AG09319 (cell line): ENCODE measurements around the gene TIAM2.

Experiments
- DNase-seq: peaks from one replicate; pipeline ENCODE4 v3.0.0-alpha.2; 2010; ENCODE audit warnings: low read depth; ENCODE audit errors: extremely low read depth
- CTCF ChIP-seq: IDR thresholded peaks from 2 replicates; pipeline ENCODE4 v1.5.1; 2011; ENCODE audit warnings: low read depth, mild to moderate bottlenecking, inconsistent platforms, low read length, moderate library complexity

Gene TIAM2

GRCh38 chr6:155121294-155121693 lies 126.2 kb downstream of the TIAM2 start:
- TF ChIP-seq CTCF = no peak

GRCh38 chr6:155121699-155122098 lies 126.6 kb downstream of the TIAM2 start:
- DNase-seq = no peak
- TF ChIP-seq CTCF = no peak

More at GRCh38 chr6:155121294-155121693, 126.2 kb downstream of the TIAM2 start:
- DNase-seq = no peak

DNA sequence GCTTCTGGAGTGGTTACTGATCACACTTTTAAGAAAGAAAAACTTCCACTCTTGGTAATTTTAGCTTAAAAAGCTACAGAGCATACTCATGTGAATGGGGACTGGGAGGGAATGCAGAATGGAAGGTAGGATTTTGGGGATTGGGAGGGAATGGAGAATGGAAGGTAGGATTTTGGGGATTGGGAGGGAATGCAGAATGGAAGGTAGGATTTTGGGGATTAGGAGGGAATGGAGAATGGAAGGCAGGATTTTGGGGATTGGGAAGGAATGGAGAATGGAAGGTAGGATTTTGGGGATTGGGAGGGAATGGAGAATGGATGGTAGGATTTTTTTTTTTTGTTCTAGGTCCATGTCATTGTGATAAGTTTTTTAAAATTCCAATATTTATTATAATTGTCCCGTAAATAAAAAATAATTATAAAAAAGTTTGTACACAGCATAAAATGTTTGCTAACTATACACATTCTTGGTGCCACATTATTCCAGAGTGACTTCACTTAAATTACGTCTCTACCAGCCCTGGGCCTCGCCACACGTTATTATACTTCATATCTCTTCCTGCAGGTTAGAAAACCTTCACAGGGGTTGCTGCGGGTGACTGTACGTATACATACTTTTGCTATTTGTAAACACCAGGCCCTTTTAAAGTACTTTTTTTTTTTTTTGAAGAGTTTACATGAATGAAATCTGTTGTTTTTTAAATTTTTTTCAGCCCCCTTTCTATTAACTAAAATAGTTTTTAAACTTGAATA lies 127.3 kb downstream of the TIAM2 start:
- no peak for TF ChIP-seq CTCF
- DNase-seq = no peak

DNA sequence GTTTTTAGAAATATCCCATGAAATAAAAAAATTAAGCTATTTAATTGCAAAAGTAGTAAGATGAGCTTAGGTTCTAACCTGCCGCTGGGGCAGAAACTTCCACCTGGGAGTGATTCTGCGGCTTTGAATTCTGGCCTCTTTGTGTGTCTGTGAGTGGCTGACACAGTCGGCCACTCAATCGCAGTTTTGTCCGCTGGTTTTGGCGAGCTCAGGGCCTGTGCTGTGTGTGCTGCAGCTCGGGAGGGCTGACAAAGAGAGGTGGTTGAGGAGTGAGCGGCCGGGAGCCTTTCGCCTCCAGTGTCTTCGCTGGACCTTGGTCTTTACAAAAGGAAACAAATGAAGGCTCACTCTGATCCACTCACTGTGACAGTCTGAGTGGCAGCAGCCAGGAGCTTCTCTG lies 128.4 kb downstream of the TIAM2 start:
- no peak for TF ChIP-seq CTCF
- DNase-seq = no peak

GRCh38 chr6:155125906-155126305 lies 130.8 kb downstream of the TIAM2 start:
- TF ChIP-seq CTCF = no peak
- peak; percentile 57 for DNase-seq

DNA sequence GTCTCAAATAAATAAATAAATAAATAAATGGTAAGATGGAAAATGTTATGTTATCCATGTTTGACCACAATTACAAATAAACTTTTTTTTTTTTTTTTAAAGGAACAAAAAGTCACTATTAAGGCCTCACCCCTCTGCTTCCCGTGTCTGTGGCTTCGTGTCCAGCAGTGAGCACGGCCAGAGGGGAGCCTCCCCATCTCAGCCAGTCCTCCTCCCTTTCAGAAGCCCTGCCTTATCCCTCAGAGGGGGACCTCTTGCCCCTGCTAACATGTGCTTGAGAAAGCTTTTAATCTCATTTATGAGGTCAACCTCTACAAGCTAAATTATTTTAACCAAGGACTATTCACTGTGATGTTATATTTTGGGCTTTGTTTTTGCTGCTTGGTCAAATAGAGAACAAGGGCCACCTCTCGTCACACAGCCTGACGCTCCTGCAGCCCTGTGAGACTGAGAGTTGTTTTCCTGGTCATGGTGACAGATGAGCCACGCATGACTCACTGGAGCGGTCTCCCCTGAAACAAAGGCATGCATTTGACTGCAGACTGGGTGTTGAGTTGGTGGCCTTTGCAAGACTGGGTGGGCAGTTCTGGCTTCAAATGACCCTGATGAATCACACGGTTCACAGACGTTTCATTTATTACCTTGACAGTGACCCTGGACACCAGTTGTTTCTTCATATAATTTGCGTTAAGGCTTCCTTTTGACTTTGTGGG lies 131.8 kb downstream of the TIAM2 start:
- TF ChIP-seq CTCF = no peak
- DNase-seq = no peak

DNA sequence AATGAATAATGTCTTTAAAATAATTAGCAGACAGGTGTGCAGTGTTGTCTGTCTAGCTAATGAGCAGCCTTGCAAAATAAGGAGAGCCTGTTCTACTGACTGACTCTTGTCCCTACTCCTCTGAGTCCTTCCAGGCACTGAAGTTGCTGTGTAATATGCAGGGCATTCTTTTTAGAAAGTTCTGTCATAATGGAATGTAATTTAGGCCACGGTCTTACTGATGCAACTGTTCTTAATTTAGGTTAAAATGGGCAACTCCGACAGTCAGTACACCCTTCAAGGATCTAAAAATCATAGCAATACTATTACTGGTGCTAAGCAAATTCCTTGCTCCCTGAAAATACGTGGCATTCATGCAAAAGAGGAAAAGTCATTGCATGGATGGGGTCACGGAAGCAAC lies 133.9 kb downstream of the TIAM2 start:
- DNase-seq = no peak
- no peak for TF ChIP-seq CTCF
